ENCODE measurements around the gene COG8. TPM values are rescaled to one million over a fixed set of nuclear protein-coding genes. Genes with fewer than 3 reads are reported as not detected.

COG8 gene
- total RNA-seq (2022; extraction: Qiagen RNA extraction; ENCODE audit: low read depth) = 20.4 to 27.1 TPM (median 26.7 TPM) in 5 replicates

GRCh38 chr16:69339289-69340094 lies at the start of gene COG8, which contains the start of gene NIP7:
COG8 (minus strand) TSS chr16:69339564; CDS start chr16:69339552, 12 bp downstream.
NIP7 (plus strand) TSS chr16:69339772; CDS start chr16:69339830, 58 bp downstream.

GRCh38 chr16:69351309-69352027 lies 12.1 kb upstream of the COG8 start, which contains the start of gene TMED6:
TMED6 (minus strand) TSS chr16:69351786; CDS start chr16:69351753, 33 bp downstream.

GRCh38 chr16:69330286-69331109 lies 8.9 kb downstream of the COG8 start, which contains the start of gene PDF:
PDF (minus strand) TSS chr16:69330588; CDS start chr16:69330570, 18 bp downstream.

GRCh38 chr16:69310653-69311532 lies 28.5 kb downstream of the COG8 start, which contains the start of gene VPS4A:
VPS4A (plus strand) TSS chr16:69311350; CDS start chr16:69311512, 162 bp downstream.

Other genes starting within 250 kb of the COG8 start
- 42.9 to 52.7 TPM (median 46.3 TPM) in 5 replicates for gene HAS3, start 233.9 kb downstream of the COG8 start, total RNA-seq (2022; extraction: Qiagen RNA extraction; ENCODE audit: low read depth)
- gene CHTF8, start 207.0 kb downstream of the COG8 start, total RNA-seq (2022; extraction: Qiagen RNA extraction; ENCODE audit: low read depth) = 102 to 124 TPM (median 119 TPM) in 5 replicates
- 80.3 to 86.0 TPM (median 84.1 TPM) in 5 replicates for gene UTP4, start 206.9 kb downstream of the COG8 start, total RNA-seq (2022; extraction: Qiagen RNA extraction; ENCODE audit: low read depth)
- gene SNTB2, start 152.4 kb downstream of the COG8 start, total RNA-seq (2022; extraction: Qiagen RNA extraction; ENCODE audit: low read depth) = 5.7 to 8.5 TPM (median 8.4 TPM) in 5 replicates
- gene VPS4A, start 28.2 kb downstream of the COG8 start, total RNA-seq (2022; extraction: Qiagen RNA extraction; ENCODE audit: low read depth) = 28.4 to 33.4 TPM (median 31.4 TPM) in 5 replicates
- 26.6 to 38.9 TPM (median 37.0 TPM) in 5 replicates for gene PDF, start 9.0 kb downstream of the COG8 start, total RNA-seq (2022; extraction: Qiagen RNA extraction; ENCODE audit: low read depth)
- gene NIP7, start 208 bp upstream of the COG8 start, total RNA-seq (2022; extraction: Qiagen RNA extraction; ENCODE audit: low read depth) = 52.3 to 63.4 TPM (median 55.8 TPM) in 5 replicates
- gene TMED6, start 12.2 kb upstream of the COG8 start, total RNA-seq (2022; extraction: Qiagen RNA extraction; ENCODE audit: low read depth) = not detected in 5 replicates
- 20.3 to 24.1 TPM (median 22.7 TPM) in 5 replicates for gene TERF2, start 46.4 kb upstream of the COG8 start, total RNA-seq (2022; extraction: Qiagen RNA extraction; ENCODE audit: low read depth)
- 210 to 242 TPM (median 233 TPM) in 5 replicates for gene CYB5B, start 85.1 kb upstream of the COG8 start, total RNA-seq (2022; extraction: Qiagen RNA extraction; ENCODE audit: low read depth)
- 3.5 to 8.0 TPM (median 6.1 TPM) in 5 replicates for gene NFAT5, start 226.4 kb upstream of the COG8 start, total RNA-seq (2022; extraction: Qiagen RNA extraction; ENCODE audit: low read depth)

All from A549 treated with GW870086 at 1 μM for 4 hours (cell line).